HG03520 (cell line): ENCODE results near the gene BCAR1.
"Not testable (repeated sequence)": the region's sequence is repeated elsewhere in the genome, so short reads cannot be mapped to it uniquely, and the experiment has no call there.

Source experiments
- ATAC-seq: cut with Tn5 transposase; IDR thresholded peaks from one replicate; pipeline ENCODE4 v1.9.1; 2021; ENCODE audit warnings: mild to moderate bottlenecking, moderate library complexity; ENCODE audit not compliant: unreplicated experiment

The BCAR1 gene

GRCh38 chr16:75242436-75243078, 8.9 kb downstream of the BCAR1 start:
- ATAC-seq, result not testable (repeated sequence)

- ATAC-seq, result no peak
Measured at GRCh38 chr16:75241955-75242354, 9.5 kb downstream of the BCAR1 start.

- no peak for ATAC-seq
Measured at GRCh38 chr16:75241412-75241811, 10.0 kb downstream of the BCAR1 start.

DNA sequence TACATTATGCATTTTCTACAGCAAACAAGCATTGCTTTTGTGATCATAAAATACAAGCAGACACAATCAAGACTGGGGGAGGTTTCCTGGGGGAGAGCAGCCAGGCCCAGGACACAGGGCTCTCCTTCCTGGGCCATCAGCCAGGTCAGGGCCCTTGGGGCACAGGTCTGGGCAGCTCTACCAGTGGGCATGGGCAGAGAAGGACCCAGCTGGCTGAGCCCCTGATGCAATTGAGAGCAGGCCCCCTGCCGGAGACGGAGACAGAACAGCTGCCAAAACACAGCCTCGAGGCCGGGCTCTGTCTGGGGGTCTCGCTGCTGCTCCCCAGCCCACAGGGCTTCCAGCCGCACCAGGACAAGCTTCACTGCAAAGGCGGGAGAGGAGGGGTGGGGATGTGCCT, 10.8 kb downstream of the BCAR1 start:
- ATAC-seq, result not testable (repeated sequence)

DNA sequence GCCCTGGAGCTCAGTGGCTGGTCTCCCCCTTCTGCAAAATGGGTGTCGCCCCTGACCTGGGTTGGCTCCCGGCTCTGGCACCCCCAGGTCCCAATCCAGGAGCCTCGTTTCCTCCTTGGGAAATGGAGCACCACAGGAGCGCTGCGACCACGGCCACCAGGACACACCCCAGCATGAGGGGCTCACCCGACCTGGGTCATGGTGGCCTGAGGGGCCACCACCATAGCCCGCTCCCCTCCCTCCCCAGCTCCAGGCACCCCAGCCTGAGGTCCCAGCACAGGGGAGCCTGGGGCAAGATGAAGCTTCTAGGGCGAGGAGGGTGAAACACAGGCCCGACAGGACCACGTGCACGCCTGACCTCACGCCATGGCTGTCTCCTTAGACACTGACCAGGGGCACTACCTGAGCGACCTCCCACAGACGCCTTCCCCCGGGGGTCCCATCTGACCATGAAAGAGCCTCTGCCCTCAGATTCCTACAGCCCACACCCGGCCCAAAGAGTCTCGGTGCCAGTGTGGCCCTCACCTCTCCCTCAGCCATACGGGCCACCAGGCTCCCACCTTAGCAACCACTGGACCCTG, 11.8 kb downstream of the BCAR1 start:
- no peak for ATAC-seq

DNA sequence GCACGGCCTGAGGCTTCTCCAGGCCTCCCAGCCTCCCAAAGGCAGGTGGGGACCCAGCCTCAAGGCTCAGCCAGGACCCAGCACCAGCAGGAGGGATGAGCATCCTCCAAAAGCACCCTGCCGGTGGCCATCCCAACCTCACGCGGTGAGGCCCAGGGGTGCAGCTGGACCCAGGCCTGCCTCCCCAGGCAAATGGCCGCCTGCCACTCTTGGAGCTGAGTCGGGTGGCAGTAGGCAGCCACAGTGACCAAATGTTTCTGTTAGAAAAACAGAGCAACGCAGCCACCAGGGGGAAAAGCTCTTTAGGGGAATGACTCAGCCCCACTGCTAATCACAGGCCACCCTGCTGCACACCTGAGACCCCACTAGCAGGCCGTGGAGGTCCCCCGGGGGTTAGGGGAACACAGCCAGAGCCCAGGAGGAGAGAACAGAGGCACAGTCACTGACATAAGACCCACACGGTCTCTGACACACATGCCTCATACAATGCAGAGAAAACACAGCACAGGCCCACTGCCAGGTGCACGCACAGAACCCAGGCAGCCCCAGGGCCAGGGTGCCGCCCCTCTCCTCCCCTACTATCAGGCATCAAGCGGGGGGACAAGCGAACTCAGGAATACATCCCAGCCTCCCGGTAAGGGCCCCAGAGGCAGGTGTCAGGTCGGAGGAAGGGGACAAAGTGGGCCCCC, 12.4 kb downstream of the BCAR1 start:
- ATAC-seq, result no peak

DNA sequence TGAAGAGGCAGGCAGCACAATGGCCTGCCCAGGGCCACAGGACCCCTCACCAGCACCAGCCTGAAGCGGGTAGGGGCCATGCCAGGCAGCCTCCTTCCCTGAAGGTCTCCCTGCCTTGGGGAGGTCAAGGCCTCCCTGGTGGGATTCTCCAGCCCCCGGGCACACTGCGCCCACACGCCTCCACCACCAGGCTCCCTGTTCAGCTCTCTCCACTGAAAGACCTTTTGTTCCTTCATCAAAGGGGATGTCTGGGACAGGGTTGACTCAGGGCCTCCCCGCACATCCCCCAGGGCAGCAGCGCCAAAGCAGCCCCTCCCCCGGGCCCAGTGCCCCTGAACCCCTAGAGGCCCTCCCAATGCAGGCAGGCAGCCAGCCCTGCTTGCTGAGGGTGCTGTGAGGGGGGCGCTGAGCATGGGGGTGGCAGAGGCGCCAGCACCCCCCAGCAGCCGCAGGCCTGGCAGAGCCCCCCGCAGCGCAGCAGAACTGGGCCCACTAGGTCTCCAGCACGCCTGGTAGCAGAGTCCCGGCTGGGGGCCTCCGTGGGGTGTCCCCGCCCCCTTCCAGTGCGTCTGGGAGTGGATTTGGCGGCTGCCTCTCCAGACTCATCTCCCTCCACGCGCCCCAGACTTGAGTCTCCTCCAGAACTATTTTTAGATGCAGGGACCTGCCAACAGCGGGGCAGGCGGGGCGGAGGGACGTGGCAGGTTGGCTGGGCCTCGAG, 13.1 kb downstream of the BCAR1 start:
- ATAC-seq, result no peak

DNA sequence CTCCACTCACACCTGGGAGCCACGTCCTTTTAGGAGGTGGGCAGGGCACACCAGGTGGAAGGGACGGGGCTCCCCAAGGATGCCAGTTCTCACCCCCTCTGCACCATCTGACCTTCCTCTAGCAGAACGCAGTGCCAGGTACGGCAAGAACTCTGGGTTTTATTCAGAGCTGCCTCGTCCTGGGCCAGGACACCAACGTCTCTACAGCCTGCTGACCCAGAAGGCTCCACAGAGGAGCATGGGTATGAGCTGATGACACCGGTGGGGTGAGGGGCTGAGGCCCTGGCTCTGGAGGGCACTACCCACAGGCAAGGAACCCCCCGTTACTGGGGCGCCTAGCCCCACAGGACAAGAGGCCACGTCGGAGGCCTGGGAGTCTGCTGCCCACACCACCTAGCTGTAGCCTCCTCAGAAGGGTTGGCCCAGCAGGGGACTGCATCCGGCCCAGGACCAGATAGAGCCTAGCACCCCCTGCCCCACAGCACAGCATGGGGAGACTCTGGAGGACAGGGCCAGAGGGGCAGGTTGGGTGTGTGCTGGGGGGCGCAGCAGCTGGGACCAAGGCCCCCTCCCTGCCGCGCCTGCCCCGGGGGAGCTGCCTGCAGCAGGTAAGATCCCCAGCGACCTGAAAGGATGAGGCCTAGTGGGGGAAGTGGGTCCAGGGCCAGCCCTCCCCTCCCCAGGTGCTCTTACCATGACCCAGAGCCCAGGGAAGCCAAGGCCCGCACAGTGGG, 13.9 kb downstream of the BCAR1 start:
- ATAC-seq, result no peak

DNA sequence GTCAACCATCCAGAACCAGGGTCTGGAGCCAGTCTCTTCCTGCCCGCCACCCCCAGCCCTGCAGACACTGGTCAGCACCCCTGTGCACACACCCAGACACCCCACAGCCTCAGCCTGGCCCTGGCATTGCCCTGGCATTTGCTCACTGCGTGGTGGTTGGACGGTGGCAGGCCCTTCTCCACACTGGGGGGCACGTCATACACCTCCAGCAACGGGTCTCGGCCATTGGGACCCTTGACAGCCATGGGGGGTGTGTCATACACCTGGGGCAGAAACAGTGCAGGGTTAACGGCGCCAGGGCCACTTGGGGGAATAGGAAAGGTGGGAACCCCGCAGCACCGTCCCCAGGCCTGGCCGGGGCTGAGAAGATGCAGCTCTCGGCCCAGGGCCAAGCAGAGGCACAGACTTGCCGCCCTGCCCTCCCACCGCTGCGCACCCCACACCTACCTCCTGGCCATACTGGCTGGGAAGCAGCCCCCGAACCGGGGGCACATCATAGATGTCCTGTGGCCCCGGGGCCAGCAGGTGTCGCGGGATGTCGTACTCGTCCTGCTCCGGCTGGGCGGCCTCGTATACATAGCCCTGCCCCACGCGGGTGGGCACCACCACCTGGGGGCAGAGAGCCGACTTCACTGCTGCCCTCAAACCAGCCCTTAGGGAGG, 14.6 kb downstream of the BCAR1 start:
- no peak for ATAC-seq

GRCh38 chr16:75236232-75236631, 15.2 kb downstream of the BCAR1 start:
- ATAC-seq, result no peak

DNA sequence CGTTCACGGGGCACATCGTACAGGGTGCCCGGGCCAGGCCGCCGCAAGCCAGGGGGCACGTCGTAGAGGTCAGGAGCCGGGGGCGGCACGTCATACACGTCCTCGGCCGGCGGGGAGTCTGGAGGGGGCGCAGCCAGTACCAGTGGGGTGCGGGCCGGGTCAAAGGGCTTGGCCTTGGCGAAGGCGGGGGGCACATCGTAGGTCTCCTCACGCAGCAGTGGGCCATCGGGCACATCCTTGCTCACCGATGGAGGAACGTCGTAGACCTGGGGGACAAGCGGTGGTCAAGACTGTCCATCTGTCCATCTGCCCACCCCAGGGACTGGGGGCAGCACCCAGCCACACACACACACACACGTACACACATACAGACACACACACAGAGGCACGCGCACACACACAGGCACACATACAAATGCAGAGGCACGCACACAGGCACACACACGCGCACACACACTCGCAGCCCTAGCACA, 15.7 kb downstream of the BCAR1 start:
- no peak for ATAC-seq

DNA sequence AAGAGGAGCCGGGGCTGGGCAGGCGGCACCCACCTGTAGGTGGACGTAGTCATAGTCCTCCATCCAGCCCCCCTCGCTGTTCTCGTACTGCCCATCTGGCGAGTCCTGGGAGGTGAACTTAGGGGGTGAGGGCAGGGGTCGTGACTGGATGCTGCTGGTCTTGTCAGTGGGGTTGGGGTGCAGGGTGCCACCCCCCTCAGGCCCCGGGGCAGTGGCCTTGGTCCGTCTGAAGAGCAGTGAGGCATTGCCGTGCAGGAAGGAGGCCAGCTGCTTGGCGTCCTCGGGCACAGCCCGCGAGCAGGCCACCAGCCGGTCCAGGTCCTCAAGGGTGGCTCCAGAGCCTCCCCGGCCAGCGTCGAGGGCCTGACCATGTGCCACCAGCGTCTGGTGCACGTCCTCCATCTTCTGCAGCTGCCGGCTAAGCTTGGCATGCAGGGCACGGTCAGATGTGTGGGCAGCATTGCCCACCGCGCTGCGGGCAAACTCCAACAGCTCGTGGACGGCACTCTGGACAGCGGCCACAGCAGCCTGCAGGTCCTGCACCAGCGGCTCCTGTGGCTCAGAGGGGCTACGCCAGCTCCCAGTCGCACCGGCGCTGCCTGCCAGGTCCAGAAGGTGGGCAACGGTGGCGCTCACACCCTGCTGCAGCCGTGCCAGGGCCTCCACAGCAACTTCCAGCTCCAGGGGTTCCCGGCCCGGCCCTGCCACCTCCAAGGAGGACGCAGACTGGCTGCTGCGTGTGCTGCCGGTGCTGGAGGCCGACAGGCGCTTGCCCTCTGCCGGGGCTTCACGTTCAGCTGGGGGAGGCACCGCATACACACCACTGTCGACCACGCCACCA, 16.3 kb downstream of the BCAR1 start:
- no peak for ATAC-seq

DNA sequence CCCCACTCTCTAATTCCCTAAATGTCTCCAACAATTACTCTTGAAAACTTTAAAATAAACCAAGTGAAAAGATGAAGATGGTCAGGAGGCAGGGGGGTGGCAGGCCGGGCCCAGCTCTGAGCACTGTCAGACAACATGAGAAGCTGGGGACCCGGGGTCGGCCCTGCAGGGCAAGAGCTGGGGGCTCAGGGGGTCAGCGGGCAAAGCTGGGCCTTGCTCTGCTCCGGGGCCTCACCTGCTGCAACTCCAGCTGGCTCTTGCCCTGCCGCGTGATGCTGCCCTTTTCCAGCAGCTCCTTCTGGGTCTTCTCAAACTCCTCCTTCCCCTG, 17.8 kb downstream of the BCAR1 start:
- ATAC-seq, result no peak

GRCh38 chr16:75231570-75231969, 19.9 kb downstream of the BCAR1 start:
- ATAC-seq, result no peak

DNA sequence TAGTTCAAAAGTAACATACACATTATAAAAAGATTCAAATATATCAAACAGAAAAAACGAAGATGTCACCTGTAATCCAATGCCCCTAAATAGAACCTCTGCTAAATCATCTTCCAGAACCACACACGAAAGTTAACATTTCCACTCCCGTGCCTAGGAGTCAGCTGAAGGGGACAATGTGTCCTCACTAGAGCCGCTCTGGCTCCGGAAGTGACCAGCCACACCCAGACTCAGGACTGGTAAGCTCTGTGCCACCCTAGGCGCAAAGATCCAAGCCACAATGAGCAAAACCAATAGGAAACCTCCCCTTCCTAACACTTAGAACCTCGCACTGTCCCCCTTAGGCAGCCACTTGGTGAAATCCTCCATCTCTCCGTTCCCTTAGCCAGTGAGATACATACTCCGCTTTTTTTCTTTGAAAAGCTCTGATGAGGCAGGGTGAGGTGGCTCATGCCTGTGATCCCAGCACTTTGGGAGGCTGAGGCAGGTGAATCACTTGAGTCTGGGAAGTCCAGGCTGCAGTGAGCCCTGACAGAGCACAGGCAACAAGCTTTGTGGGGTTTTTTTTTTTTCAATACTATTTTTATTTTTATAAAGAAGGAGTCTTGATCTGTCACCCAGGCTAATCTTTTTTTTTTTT, 20.8 kb downstream of the BCAR1 start:
- ATAC-seq, result no peak

GRCh38 chr16:75229172-75230031, 22.0 kb downstream of the BCAR1 start:
- no peak for ATAC-seq

DNA sequence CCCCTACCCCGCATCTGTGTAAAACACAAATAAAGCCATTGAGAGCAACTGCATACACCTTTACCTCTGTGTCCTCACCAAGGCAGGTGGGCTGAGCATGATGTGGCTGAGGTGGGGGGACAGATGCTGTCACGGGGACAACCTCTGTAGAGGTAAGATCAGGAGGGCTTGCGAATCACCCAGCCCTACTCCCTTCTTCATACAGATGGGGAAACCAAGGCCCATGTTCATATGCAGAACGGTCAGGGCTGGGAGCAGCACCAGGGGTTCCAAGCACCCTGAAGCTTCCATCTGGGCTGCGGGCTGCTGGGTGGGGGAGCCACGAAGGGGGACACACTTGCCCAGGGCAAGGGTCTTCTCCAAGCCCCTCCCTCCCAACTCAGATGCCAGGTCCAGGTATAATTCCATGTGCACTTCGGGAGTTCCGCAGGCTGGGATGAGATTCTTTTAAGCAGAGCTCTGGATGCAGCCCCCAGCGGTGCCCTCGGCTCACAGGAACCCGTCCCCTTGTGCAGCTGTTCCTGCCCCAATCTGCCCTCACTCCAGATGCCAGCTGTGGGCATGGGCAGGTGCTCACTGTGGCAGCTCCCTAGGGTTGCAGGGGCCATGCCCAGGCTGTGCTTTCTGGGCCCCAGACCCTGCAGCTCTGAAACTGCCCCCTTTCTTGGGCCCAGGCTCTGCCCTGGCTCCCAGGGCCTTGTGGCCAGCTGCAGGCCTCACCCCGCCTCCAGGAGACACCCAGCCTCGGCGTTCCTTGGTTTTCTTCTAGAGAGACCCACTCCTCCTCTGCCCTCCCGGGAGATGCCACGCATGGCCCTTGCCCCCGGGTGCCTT, 23.1 kb downstream of the BCAR1 start:
- no peak for ATAC-seq
